ENCODE results near the gene NHEJ1.

NHEJ1 gene

GRCh38 chr2:219109471-219109870 lies 51.1 kb downstream of the NHEJ1 start:
- Mint-ChIP-seq H3K4me1 (peaks cover 59% of the 10 kb centered on the region), H3K9me3 (no peaks in the 10 kb centered on the region), H3K27ac (peak overlapping the region; percentile 25), H3K36me3 (ENCODE audit: low read depth) (peaks cover 6% of the 10 kb centered on the region), H3K4me3 (no peak overlapping the region), H3K27me3 (no peaks in the 10 kb centered on the region)
- DNase-seq (peak; percentile 67), ATAC-seq (peak; percentile 93)

- Mint-ChIP-seq H3K4me1 (peaks cover 65% of the 10 kb centered on the region), H3K27ac (no peak overlapping the region), H3K27me3 (no peaks in the 10 kb centered on the region), H3K9me3 (no peaks in the 10 kb centered on the region), H3K36me3 (ENCODE audit: low read depth) (peaks cover 8% of the 10 kb centered on the region), H3K4me3 (no peak overlapping the region)
- ATAC-seq = no peak
- DNase-seq = no peak
These were observed 52.9 kb downstream of the NHEJ1 start for GRCh38 chr2:219107758-219108157.

- no peak overlapping the region for H3K4me3 Mint-ChIP-seq
These were observed 54.4 kb downstream of the NHEJ1 start for GRCh38 chr2:219106251-219106650.

GRCh38 chr2:219104107-219105035 lies 56.2 kb downstream of the NHEJ1 start:
- Mint-ChIP-seq H3K27me3 (no peaks in the 10 kb centered on the region), H3K27ac (peak overlapping the region; percentile 83), H3K4me1 (peaks cover 47% of the 10 kb centered on the region), H3K9me3 (no peaks in the 10 kb centered on the region), H3K36me3 (ENCODE audit: low read depth) (peaks cover 8% of the 10 kb centered on the region), H3K4me3 (peak overlapping the region; percentile 31)
- DNase-seq (no peak), ATAC-seq (peak; percentile 64)

More at GRCh38 chr2:219106251-219106650, 54.4 kb downstream of the NHEJ1 start:
- Mint-ChIP-seq H3K4me1 (peaks cover 59% of the 10 kb centered on the region), H3K36me3 (ENCODE audit: low read depth) (peaks cover 8% of the 10 kb centered on the region), H3K27ac (no peak overlapping the region), H3K9me3 (no peaks in the 10 kb centered on the region), H3K27me3 (no peaks in the 10 kb centered on the region)
- ATAC-seq (no peak), DNase-seq (no peak)

- no peak for DNase-seq
- H3K27me3 Mint-ChIP-seq = no peaks in the 10 kb centered on the region
- peaks cover 2% of the 10 kb centered on the region for H3K36me3 Mint-ChIP-seq (ENCODE audit: low read depth)
- ATAC-seq = peak; percentile 49
- no peak overlapping the region for H3K4me3 Mint-ChIP-seq
- no peak overlapping the region for H3K27ac Mint-ChIP-seq
- no peaks in the 10 kb centered on the region for H3K9me3 Mint-ChIP-seq
- peaks cover 8% of the 10 kb centered on the region for H3K4me1 Mint-ChIP-seq
These were observed 61.3 kb downstream of the NHEJ1 start for GRCh38 chr2:219099329-219099728.

- H3K4me3 Mint-ChIP-seq = no peak overlapping the region
These were observed 65.1 kb downstream of the NHEJ1 start for GRCh38 chr2:219095406-219095935.

GRCh38 chr2:219094171-219094570 lies 66.4 kb downstream of the NHEJ1 start:
- Mint-ChIP-seq H3K36me3 (ENCODE audit: low read depth) (peaks cover 3% of the 10 kb centered on the region), H3K4me1 (no peaks in the 10 kb centered on the region), H3K4me3 (no peak overlapping the region), H3K27me3 (no peaks in the 10 kb centered on the region), H3K27ac (no peak overlapping the region), H3K9me3 (no peaks in the 10 kb centered on the region)
- ATAC-seq = no peak
- DNase-seq = no peak

More at GRCh38 chr2:219095406-219095935, 65.1 kb downstream of the NHEJ1 start:
- ATAC-seq (no peak), DNase-seq (no peak)
- Mint-ChIP-seq H3K27me3 (no peaks in the 10 kb centered on the region), H3K9me3 (no peaks in the 10 kb centered on the region), H3K4me1 (no peaks in the 10 kb centered on the region), H3K36me3 (ENCODE audit: low read depth) (peaks cover 3% of the 10 kb centered on the region), H3K27ac (no peak overlapping the region)

GRCh38 chr2:219090436-219091299 lies 69.9 kb downstream of the NHEJ1 start:
- Mint-ChIP-seq H3K27me3 (no peaks in the 10 kb centered on the region), H3K27ac (no peak overlapping the region), H3K36me3 (ENCODE audit: low read depth) (peaks cover 6% of the 10 kb centered on the region), H3K4me1 (peaks cover 8% of the 10 kb centered on the region), H3K9me3 (no peaks in the 10 kb centered on the region), H3K4me3 (no peak overlapping the region)
- DNase-seq (no peak), ATAC-seq (no peak)

- peaks cover 8% of the 10 kb centered on the region for H3K4me1 Mint-ChIP-seq
- H3K4me3 Mint-ChIP-seq = no peak overlapping the region
- DNase-seq (no peak), ATAC-seq (no peak)
- H3K36me3 Mint-ChIP-seq (ENCODE audit: low read depth) = peaks cover 6% of the 10 kb centered on the region
- no peak overlapping the region for H3K27ac Mint-ChIP-seq
- no peaks in the 10 kb centered on the region for H3K27me3 Mint-ChIP-seq
- no peaks in the 10 kb centered on the region for H3K9me3 Mint-ChIP-seq
These were observed 71.3 kb downstream of the NHEJ1 start for GRCh38 chr2:219089330-219089729.

GRCh38 chr2:219087848-219088247 lies 72.8 kb downstream of the NHEJ1 start:
- Mint-ChIP-seq H3K36me3 (ENCODE audit: low read depth) (peaks cover 3% of the 10 kb centered on the region), H3K4me1 (peaks cover 8% of the 10 kb centered on the region), H3K27ac (no peak overlapping the region), H3K9me3 (no peaks in the 10 kb centered on the region), H3K27me3 (no peaks in the 10 kb centered on the region), H3K4me3 (no peak overlapping the region)
- DNase-seq (no peak), ATAC-seq (no peak)

GRCh38 chr2:219087361-219087760 lies 73.3 kb downstream of the NHEJ1 start:
- no peaks in the 10 kb centered on the region for H3K27me3 Mint-ChIP-seq
- ATAC-seq (no peak), DNase-seq (no peak)
- no peaks in the 10 kb centered on the region for H3K9me3 Mint-ChIP-seq
- H3K4me3 Mint-ChIP-seq = no peak overlapping the region
- H3K27ac Mint-ChIP-seq = no peak overlapping the region
- peaks cover 8% of the 10 kb centered on the region for H3K4me1 Mint-ChIP-seq
- H3K36me3 Mint-ChIP-seq (ENCODE audit: low read depth) = peaks cover 3% of the 10 kb centered on the region

GRCh38 chr2:219086196-219086595 lies 74.4 kb downstream of the NHEJ1 start:
- Mint-ChIP-seq H3K9me3 (no peaks in the 10 kb centered on the region), H3K27ac (no peak overlapping the region)

GRCh38 chr2:219084791-219085190 lies 75.8 kb downstream of the NHEJ1 start:
- DNase-seq (no peak), ATAC-seq (no peak)
- Mint-ChIP-seq H3K9me3 (no peaks in the 10 kb centered on the region), H3K27me3 (no peaks in the 10 kb centered on the region), H3K27ac (no peak overlapping the region), H3K4me1 (peaks cover 8% of the 10 kb centered on the region), H3K36me3 (ENCODE audit: low read depth) (peaks cover 3% of the 10 kb centered on the region), H3K4me3 (no peak overlapping the region)

More at GRCh38 chr2:219086196-219086595, 74.4 kb downstream of the NHEJ1 start:
- Mint-ChIP-seq H3K4me3 (no peak overlapping the region), H3K4me1 (peaks cover 8% of the 10 kb centered on the region), H3K36me3 (ENCODE audit: low read depth) (peaks cover 3% of the 10 kb centered on the region), H3K27me3 (no peaks in the 10 kb centered on the region)
- no peak for ATAC-seq
- no peak for DNase-seq

- Mint-ChIP-seq H3K4me3 (no peak overlapping the region), H3K4me1 (peaks cover 5% of the 10 kb centered on the region), H3K27me3 (no peaks in the 10 kb centered on the region), H3K36me3 (ENCODE audit: low read depth) (no peaks in the 10 kb centered on the region), H3K9me3 (no peaks in the 10 kb centered on the region), H3K27ac (no peak overlapping the region)
- DNase-seq (no peak), ATAC-seq (no peak)
These were observed 78.2 kb downstream of the NHEJ1 start for GRCh38 chr2:219082332-219082958.

All from activated naive CD8-positive, alpha-beta T cell treated with anti-CD3 and anti-CD28 coated beads, Interleukin-2, amount 50 U/mL, for 24 hours (primary cell).